DND-41 (cell line): ENCODE results near the gene XRCC4.

Experiments
- ATAC-seq: fragments of 200-7000 bp; cut with Tn5 transposase; 3 replicates; pipeline ENCODE4 v1.9.1; 2021; ENCODE audit warnings: low read depth; ENCODE audit not compliant: insufficient read depth
- DNase-seq: peaks from one replicate; pipeline ENCODE4 v3.0.0-alpha.2; 2020
- H2AFZ ChIP-seq: 2 replicates; pipeline ENCODE4 v1.6.0; 2012; ENCODE audit warnings: low read depth, low read length
- H3K27ac ChIP-seq: 2 replicates; pipeline ENCODE4 v1.5.1; 2012; ENCODE audit warnings: low read length, inconsistent platforms
- H3K27me3 ChIP-seq: fragments of 200-600 bp; sonication (generic); 2 replicates; pipeline ENCODE4 v1.6.0; 2012; ENCODE audit warnings: low read length, mild to moderate bottlenecking, inconsistent platforms; ENCODE audit not compliant: insufficient read depth, poor library complexity
- H3K36me3 ChIP-seq: 2 replicates; pipeline ENCODE4 v1.5.1; 2012; ENCODE audit warnings: low read length, inconsistent platforms; ENCODE audit not compliant: insufficient read depth
- H3K4me1 ChIP-seq: 2 replicates; pipeline ENCODE4 v1.5.1; 2012; ENCODE audit warnings: mild to moderate bottlenecking, low read length; ENCODE audit not compliant: insufficient read depth
- H3K4me2 ChIP-seq: 2 replicates; pipeline ENCODE4 v1.6.0; 2012; ENCODE audit warnings: mild to moderate bottlenecking, moderate library complexity, low read length, inconsistent platforms; ENCODE audit not compliant: insufficient read depth
- H3K4me3 ChIP-seq, 2 experiments: fragments of 200-600 bp in 1 of 2; shearing (Covaris generic) in 1 of 2; 2 replicates each; pipeline ENCODE4 v1.5.1; 2012 to 2016; ENCODE audit warnings: inconsistent platforms in 2 of 2, low read length in 2 of 2, mild to moderate bottlenecking in 2 of 2, low read depth in 1 of 2, moderate library complexity in 1 of 2
- H3K79me2 ChIP-seq: 2 replicates; pipeline ENCODE4 v1.6.0; 2012; ENCODE audit warnings: low read length, inconsistent platforms; ENCODE audit not compliant: insufficient read depth
- H3K9ac ChIP-seq: 2 replicates; pipeline ENCODE4 v1.6.0; 2012; ENCODE audit warnings: low read depth, mild to moderate bottlenecking, inconsistent platforms, low read length, moderate library complexity
- H3K9me3 ChIP-seq: 2 replicates; pipeline ENCODE4 v1.5.1; 2012; ENCODE audit warnings: low read length, moderate library complexity, mild to moderate bottlenecking, inconsistent platforms; ENCODE audit not compliant: insufficient read depth, severe bottlenecking
- H4K20me1 ChIP-seq: 2 replicates; pipeline ENCODE4 v1.6.0; 2012; ENCODE audit warnings: low read length; ENCODE audit not compliant: insufficient read depth
- CTCF ChIP-seq: IDR thresholded peaks from 2 replicates; pipeline ENCODE4 v1.5.1; 2012; ENCODE audit warnings: borderline replicate concordance, low read length, moderate library complexity, mild to moderate bottlenecking; ENCODE audit not compliant: poor library complexity, severe bottlenecking; ENCODE audit errors: extremely low read depth
- EZH2 ChIP-seq: IDR thresholded peaks from 3 replicates; pipeline ENCODE4 v1.6.1; 2012; ENCODE audit warnings: borderline replicate concordance, low read depth, mild to moderate bottlenecking, moderate library complexity, low read length, inconsistent platforms; ENCODE audit not compliant: severe bottlenecking

The XRCC4 gene

GRCh38 chr5:83378624-83379289 lies 301.4 kb downstream of the XRCC4 start:
- no peak for ATAC-seq
- TF ChIP-seq EZH2 (no peak), CTCF (no peak)
- H3K4me2 ChIP-seq: no peak overlapping the region

GRCh38 chr5:83385812-83386211 lies 308.5 kb downstream of the XRCC4 start:
- Histone ChIP-seq H3K4me1 (no peaks in the 10 kb centered on the region), H3K9ac (no peak overlapping the region), H3K27ac (no peak overlapping the region), H3K4me2 (no peak overlapping the region), H3K36me3 (no peaks in the 10 kb centered on the region), H4K20me1 (no peaks in the 10 kb centered on the region), H3K9me3 (no peaks in the 10 kb centered on the region), H3K27me3 (no peaks in the 10 kb centered on the region), H2AFZ (no peak overlapping the region), H3K4me3 (no peak overlapping the region), H3K79me2 (no peaks in the 10 kb centered on the region)
- TF ChIP-seq CTCF (no peak), EZH2 (no peak)
- ATAC-seq: no peak
- DNase-seq: no peak

More at GRCh38 chr5:83378624-83379289, 301.4 kb downstream of the XRCC4 start:
- Histone ChIP-seq H3K27ac (no peak overlapping the region), H4K20me1 (no peaks in the 10 kb centered on the region), H3K9me3 (no peaks in the 10 kb centered on the region), H3K79me2 (no peaks in the 10 kb centered on the region), H3K36me3 (no peaks in the 10 kb centered on the region), H3K4me3 (no peak overlapping the region), H2AFZ (no peak overlapping the region), H3K4me1 (no peaks in the 10 kb centered on the region), H3K27me3 (no peaks in the 10 kb centered on the region), H3K9ac (no peak overlapping the region)
- no peak for DNase-seq

GRCh38 chr5:83387041-83387440 lies 309.7 kb downstream of the XRCC4 start:
- Histone ChIP-seq H2AFZ (no peak overlapping the region), H3K9ac (no peak overlapping the region), H4K20me1 (no peaks in the 10 kb centered on the region), H3K79me2 (no peaks in the 10 kb centered on the region), H3K36me3 (no peaks in the 10 kb centered on the region), H3K4me2 (no peak overlapping the region), H3K27ac (no peak overlapping the region), H3K4me3 (no peak overlapping the region), H3K27me3 (no peaks in the 10 kb centered on the region), H3K4me1 (no peaks in the 10 kb centered on the region), H3K9me3 (no peaks in the 10 kb centered on the region)
- TF ChIP-seq CTCF: no peak
- TF ChIP-seq EZH2: no peak
- DNase-seq (no peak), ATAC-seq (no peak)

- no peaks in the 10 kb centered on the region for H3K36me3 ChIP-seq
- no peak for ATAC-seq
- no peak overlapping the region for H2AFZ ChIP-seq
- H3K4me1 ChIP-seq: no peaks in the 10 kb centered on the region
- no peak for TF ChIP-seq EZH2
- TF ChIP-seq CTCF: no peak
- no peak overlapping the region for H3K27ac ChIP-seq
- H3K9ac ChIP-seq: no peak overlapping the region
- no peaks in the 10 kb centered on the region for H3K79me2 ChIP-seq
- H4K20me1 ChIP-seq: no peaks in the 10 kb centered on the region
- H3K4me2 ChIP-seq: no peak overlapping the region
- no peaks in the 10 kb centered on the region for H3K27me3 ChIP-seq
- H3K4me3 ChIP-seq: no peak overlapping the region
- H3K9me3 ChIP-seq: no peaks in the 10 kb centered on the region
- DNase-seq: no peak
Measured at GRCh38 chr5:83388608-83389007, 311.3 kb downstream of the XRCC4 start.
